ENCODE measurements around the gene EN2.

EN2 gene

DNA sequence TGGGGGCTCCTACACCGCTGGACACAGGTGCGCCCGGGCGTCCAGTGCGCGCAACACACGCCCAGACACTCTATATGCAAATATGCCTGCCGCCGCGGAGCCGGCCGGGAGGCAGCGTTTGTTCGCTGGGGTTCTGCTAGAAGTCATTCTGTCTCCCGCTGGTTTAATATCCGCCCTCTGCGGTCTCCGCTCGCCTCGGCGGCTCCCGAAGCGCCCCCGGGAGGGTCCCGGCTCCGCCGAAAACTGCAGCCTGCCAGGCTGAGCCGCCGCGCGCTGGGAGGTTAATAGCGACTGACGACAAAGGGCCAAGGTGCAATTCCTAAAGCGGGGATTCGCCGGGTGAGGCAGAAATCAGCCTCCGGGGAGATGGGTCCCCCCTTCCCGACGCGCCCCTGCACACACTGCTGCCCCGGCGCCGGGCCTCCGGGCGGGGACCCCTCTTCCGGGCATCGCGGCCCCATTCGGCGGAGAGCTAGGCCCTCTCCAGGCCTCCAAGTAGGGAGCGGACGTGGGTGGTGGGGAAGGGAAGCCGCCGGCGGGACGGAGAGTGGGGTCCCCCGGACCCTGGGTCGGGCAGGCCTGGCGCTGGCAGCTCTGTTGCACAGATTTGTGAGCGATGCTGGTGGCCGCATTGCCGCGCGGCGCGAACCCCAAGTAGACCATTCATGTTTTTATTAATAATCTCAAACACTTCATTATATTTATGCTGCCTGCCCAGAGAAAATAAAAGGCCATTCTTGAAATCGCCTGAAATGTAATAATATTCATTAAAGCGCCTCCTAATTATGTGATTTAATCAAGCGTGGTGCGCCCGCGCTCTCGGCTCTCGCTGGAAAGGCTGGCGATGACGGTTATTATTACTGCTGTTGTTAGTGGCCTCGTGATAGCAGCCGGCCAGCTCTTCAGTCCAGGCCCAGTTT lies 9.1 kb downstream of the EN2 start:
- DNase-seq (ENCODE audit: insufficient read length, low spot score): no peak
- TF ChIP-seq, protein P1, sequence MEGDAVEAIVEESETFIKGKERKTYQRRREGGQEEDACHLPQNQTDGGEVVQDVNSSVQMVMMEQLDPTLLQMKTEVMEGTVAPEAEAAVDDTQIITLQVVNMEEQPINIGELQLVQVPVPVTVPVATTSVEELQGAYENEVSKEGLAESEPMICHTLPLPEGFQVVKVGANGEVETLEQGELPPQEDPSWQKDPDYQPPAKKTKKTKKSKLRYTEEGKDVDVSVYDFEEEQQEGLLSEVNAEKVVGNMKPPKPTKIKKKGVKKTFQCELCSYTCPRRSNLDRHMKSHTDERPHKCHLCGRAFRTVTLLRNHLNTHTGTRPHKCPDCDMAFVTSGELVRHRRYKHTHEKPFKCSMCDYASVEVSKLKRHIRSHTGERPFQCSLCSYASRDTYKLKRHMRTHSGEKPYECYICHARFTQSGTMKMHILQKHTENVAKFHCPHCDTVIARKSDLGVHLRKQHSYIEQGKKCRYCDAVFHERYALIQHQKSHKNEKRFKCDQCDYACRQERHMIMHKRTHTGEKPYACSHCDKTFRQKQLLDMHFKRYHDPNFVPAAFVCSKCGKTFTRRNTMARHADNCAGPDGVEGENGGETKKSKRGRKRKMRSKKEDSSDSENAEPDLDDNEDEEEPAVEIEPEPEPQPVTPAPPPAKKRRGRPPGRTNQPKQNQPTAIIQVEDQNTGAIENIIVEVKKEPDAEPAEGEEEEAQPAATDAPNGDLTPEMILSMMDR (IDR thresholded peaks at IDR 0.05; ENCODE audit: insufficient read depth, missing control alignments): no peak
- FAIRE-seq: no peak

DNA sequence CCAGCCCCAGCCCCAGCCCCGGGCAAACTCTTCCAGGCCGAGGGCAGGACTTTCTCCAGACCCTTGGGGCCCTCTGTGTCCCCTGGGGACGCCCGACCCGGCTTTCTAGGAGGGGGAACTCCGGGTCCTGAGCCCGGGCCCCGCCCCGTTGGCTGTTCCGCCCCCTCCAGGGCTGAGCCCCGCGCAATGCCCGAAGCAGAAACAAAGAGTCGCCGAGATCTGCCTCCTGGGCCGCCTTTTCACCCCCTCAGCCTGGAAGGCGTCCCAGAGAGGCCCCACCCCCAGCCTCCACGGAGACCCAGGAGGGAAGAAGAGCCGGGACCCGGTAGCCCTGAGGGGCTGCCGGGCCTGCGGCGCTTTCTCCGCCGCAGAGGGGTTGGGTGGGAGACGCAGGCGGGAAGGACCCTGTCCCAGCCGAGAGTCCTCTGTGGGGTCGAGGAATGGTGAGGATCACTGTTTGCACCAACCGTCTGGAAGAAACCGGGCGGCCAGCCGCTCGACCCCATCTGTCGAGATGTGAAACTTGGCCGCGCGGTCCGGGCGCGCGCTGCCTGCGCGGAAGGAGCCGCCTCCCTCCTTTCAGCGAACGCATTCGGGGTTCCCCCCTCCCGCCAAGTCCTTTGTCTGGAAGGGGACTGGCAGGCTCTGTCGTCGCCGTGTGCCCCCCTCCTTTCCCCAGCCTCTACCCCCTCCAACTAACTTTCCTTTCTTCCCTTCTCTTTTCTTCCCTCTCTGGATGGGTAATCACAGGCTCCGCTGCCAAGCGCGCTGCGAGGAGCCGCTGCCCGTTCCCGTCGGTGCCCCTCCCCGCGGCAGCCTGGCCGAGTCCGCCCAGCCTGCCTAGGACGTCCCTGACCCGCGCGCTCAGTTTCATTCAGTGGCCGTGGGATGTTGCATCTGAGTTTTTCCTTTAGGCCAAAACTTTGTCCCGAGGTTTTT lies 10.2 kb downstream of the EN2 start:
- TF ChIP-seq, protein P1 (IDR thresholded peaks at IDR 0.05; ENCODE audit: insufficient read depth, missing control alignments): no peak
- FAIRE-seq (no peak), DNase-seq (ENCODE audit: insufficient read length, low spot score) (no peak)

- FAIRE-seq: no peak
- TF ChIP-seq, protein P1 (IDR thresholded peaks at IDR 0.05; ENCODE audit: insufficient read depth, missing control alignments): no peak
- no peak for DNase-seq (ENCODE audit: insufficient read length, low spot score)
Measured at GRCh38 chr7:155468785-155469148, 10.8 kb downstream of the EN2 start.

DNA sequence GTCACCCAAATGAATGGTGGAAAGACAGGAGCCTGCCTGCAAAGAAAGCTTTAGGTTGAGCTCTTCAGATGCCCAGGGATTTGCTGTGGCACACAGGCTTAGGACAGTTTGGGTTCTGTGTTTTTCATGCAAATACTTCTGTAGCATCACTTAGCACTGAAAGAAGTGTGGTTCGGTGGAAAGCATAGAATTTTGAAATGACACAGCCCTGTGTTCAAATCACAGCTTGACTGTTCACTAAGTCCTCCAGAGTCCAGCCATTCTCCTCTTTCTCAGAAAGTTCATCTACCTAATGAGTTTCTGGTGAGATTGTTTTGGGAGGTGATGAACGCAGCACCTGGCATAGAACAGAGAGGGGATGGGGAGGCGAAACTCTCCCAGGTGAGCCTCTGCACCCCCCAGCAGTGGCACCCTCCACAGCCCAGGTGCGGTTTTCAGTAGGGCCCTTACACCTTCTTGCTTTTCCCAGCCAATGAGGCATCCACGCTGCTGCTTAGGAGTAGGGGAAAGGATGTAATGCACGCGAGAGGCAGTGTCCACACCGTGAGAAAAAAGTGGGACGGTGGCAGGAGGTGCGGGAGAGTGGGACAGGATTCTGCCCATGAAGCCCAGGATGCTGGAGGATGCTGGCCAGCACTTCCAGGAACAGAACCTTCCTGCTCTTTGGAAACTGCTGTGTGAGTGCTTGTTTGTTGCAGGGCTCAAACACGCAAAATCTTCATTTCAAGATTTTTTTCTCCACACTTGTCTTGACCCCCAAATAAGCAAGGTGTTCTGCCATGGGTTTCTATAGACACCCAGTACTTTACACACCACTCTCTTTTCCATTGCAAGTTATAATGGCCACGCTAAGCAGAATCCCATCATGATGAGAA lies 11.6 kb downstream of the EN2 start:
- no peak for DNase-seq (ENCODE audit: insufficient read length, low spot score)
- TF ChIP-seq, protein P1 (IDR thresholded peaks at IDR 0.05; ENCODE audit: insufficient read depth, missing control alignments): no peak
- FAIRE-seq: no peak

- DNase-seq (ENCODE audit: insufficient read length, low spot score) (no peak), FAIRE-seq (no peak)
- TF ChIP-seq, protein P1 (IDR thresholded peaks at IDR 0.05; ENCODE audit: insufficient read depth, missing control alignments): no peak
Measured at GRCh38 chr7:155470186-155470487, 12.2 kb downstream of the EN2 start.

DNA sequence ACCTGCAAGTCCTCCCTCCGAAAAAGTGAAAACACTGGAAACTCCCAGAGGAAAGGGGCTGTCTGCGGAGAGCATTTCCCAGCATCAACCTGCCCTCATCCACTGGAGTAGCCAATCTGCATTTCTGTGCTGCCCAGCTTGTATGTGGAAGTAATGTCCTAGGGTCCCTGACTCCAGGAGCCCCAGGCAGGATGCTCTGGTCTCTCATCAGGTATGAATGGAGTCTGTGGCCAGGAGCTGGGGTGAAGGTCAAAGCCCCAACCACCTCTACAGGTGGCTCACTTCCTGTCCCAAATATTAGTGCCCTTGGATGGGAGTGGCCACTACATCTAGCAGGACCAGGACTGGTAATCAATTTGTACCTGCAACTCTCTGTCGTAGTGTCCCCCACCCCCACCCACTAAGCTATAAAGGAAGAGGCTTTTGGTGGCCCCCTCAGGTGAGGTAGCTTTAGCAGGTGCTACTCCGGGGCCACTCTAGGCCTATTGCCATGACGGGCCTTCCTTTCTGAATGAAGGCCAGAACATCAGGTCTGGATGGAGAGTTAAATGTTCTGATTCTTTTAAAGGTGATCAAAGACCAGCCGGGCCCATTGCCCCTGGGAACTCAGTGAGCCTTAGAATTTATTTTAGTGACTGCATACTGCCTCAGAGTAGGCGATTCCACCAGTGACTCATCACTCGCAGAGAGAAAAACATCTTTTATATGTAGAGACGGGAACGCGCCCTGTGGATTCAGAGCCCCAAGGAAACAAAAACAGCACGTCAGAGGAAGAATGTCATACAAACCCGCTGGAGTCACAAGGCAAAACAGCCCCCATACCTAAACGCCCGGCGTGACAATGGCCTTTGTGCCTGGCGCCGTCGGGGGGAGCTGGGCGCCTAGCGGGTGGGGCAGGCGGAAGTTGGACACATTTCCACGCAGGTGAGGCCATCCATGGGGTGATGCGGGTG lies 13.0 kb downstream of the EN2 start:
- DNase-seq (ENCODE audit: insufficient read length, low spot score) (no peak), FAIRE-seq (no peak)

More for the DNA sequence above, 13.0 kb downstream of the EN2 start:
- TF ChIP-seq, protein P1 (IDR thresholded peaks at IDR 0.05; ENCODE audit: insufficient read depth, missing control alignments): no peak

Measured in D721Med (cell line).